RCC 7860 (cell line): ENCODE results near the gene FBXL19.

Experiments used
- DNase-seq: peaks from one replicate; pipeline ENCODE4 v3.0.0-alpha.2; 2015; ENCODE audit warnings: low spot score
- FAIRE-seq: peaks from 2 replicates; lab custom pipeline; 2012; peaks lifted over from hg19 to GRCh38; lab: Jason Lieb, UNC

The FBXL19 gene

GRCh38 chr16:30961384-30961783, 38.0 kb downstream of the FBXL19 start:
- DNase-seq (no peak), FAIRE-seq (no peak)

GRCh38 chr16:30963925-30964511, 40.6 kb downstream of the FBXL19 start:
- DNase-seq, result no peak
- no peak for FAIRE-seq

GRCh38 chr16:30964574-30965226, 41.3 kb downstream of the FBXL19 start:
- FAIRE-seq, result no peak
- no peak for DNase-seq

GRCh38 chr16:30965436-30965835, 42.1 kb downstream of the FBXL19 start:
- no peak for FAIRE-seq
- DNase-seq, result no peak

- DNase-seq (no peak), FAIRE-seq (no peak)
Observed at GRCh38 chr16:30966033-30966619, 42.8 kb downstream of the FBXL19 start.

GRCh38 chr16:30967795-30968194, 44.4 kb downstream of the FBXL19 start:
- DNase-seq (no peak), FAIRE-seq (no peak)

GRCh38 chr16:30969246-30969842, 46.0 kb downstream of the FBXL19 start:
- DNase-seq (no peak), FAIRE-seq (no peak)

- DNase-seq (no peak), FAIRE-seq (no peak)
Observed at GRCh38 chr16:30971298-30971697, 47.9 kb downstream of the FBXL19 start.

GRCh38 chr16:30972872-30973271, 49.5 kb downstream of the FBXL19 start:
- FAIRE-seq, result no peak
- DNase-seq, result no peak

GRCh38 chr16:30974348-30974747, 51.0 kb downstream of the FBXL19 start:
- FAIRE-seq (no peak), DNase-seq (no peak)

- DNase-seq (no peak), FAIRE-seq (no peak)
Observed at GRCh38 chr16:30976486-30976885, 53.1 kb downstream of the FBXL19 start.

GRCh38 chr16:30977502-30977901, 54.1 kb downstream of the FBXL19 start:
- DNase-seq (no peak), FAIRE-seq (no peak)

GRCh38 chr16:30979170-30980022, 56.0 kb downstream of the FBXL19 start:
- no peak for DNase-seq
- no peak for FAIRE-seq

GRCh38 chr16:30980023-30980371, 56.6 kb downstream of the FBXL19 start:
- FAIRE-seq (no peak), DNase-seq (no peak)

- DNase-seq, result no peak
- no peak for FAIRE-seq
Observed at GRCh38 chr16:30980434-30980833, 57.1 kb downstream of the FBXL19 start.

GRCh38 chr16:30980959-30981358, 57.6 kb downstream of the FBXL19 start:
- FAIRE-seq (no peak), DNase-seq (no peak)

GRCh38 chr16:30982548-30983288, 59.3 kb downstream of the FBXL19 start:
- FAIRE-seq, result no peak
- DNase-seq, result no peak

GRCh38 chr16:30983289-30983889, 60.0 kb downstream of the FBXL19 start:
- no peak for DNase-seq
- FAIRE-seq, result no peak

- no peak for FAIRE-seq
Observed at GRCh38 chr16:30983898-30984610, 60.7 kb downstream of the FBXL19 start.

More at GRCh38 chr16:30983898-30984610, 60.7 kb downstream of the FBXL19 start:
- no peak for DNase-seq
